ENCODE data around the gene HSD17B11.
"Not testable (repeated sequence)": the region's sequence is repeated elsewhere in the genome, so short reads cannot be mapped to it uniquely, and the experiment has no call there.

- TF ChIP-seq CTCF (optimal IDR thresholded peaks at IDR 0.05 in 1 of 3, IDR thresholded peaks at IDR 0.05 in 1 of 3, conservative IDR thresholded peaks at IDR 0.05 in 1 of 3; ENCODE audit: extremely low read depth in 1 of 3, insufficient read depth in 2 of 3, low read length in 3 of 3); EZH2 (IDR thresholded peaks at IDR 0.05; ENCODE audit: low read length): not testable (repeated sequence)
Observed at GRCh38 chr4:87294911-87295310, 96.1 kb downstream of the HSD17B11 start.
